ENCODE results near the gene CAMTA1.

- no peak for TF ChIP-seq POLR2A (IDR thresholded peaks at IDR 0.05; ENCODE audit: borderline replicate concordance, extremely low read depth, insufficient read depth, insufficient read length)
- TF ChIP-seq RAD21 (IDR thresholded peaks at IDR 0.05; ENCODE audit: low read depth), result no peak
- TF ChIP-seq EZH2 (IDR thresholded peaks at IDR 0.05), result no peak
- no peak for TF ChIP-seq CTCF (IDR thresholded peaks at IDR 0.05 in 2 of 3, conservative IDR thresholded peaks at IDR 0.05 in 1 of 3; ENCODE audit: borderline replicate concordance in 1 of 3, insufficient read depth in 1 of 3, low read depth in 2 of 3, low read length in 2 of 3)
- no peak for TF ChIP-seq ZFX (IDR thresholded peaks at IDR 0.05)
- no peak for TF ChIP-seq FOSL1 (IDR thresholded peaks at IDR 0.05; ENCODE audit: low read depth)
Measured at GRCh38 chr1:7019510-7019909, 234.3 kb downstream of the CAMTA1 start.

Data from HCT116 (cell line).